CD4-positive, alpha-beta T cell treated with Interleukin-1 beta for 1 hour (primary cell): ENCODE measurements around the gene DNAAF5.
A peak's percentile ranks its signal among the peaks of the same experiment; 100 is the strongest.

ENCODE experiments used
- DNase-seq, 2 donors: peaks; one replicate each; pipeline ENCODE4 v3.0.0-alpha.2; 2020 to 2022

Gene DNAAF5

GRCh38 chr7:770741-771166 lies 44.3 kb downstream of the DNAAF5 start:
- DNase-seq, result no peak

GRCh38 chr7:771234-772004 lies 44.9 kb downstream of the DNAAF5 start:
- no peak for DNase-seq

GRCh38 chr7:772005-772294 lies 45.5 kb downstream of the DNAAF5 start:
- no peak for DNase-seq

GRCh38 chr7:772392-772791 lies 45.9 kb downstream of the DNAAF5 start:
- DNase-seq, result no peak

GRCh38 chr7:772861-773621 lies 46.5 kb downstream of the DNAAF5 start:
- DNase-seq, result no peak

GRCh38 chr7:773622-773915 lies 47.1 kb downstream of the DNAAF5 start:
- DNase-seq, result no peak

- DNase-seq, result peak; percentile 52 to 64
Observed at GRCh38 chr7:774161-775109, 47.9 kb downstream of the DNAAF5 start.

GRCh38 chr7:776381-776780 lies 49.9 kb downstream of the DNAAF5 start:
- DNase-seq, result no peak

GRCh38 chr7:776992-777727 lies 50.7 kb downstream of the DNAAF5 start:
- no peak for DNase-seq

GRCh38 chr7:777728-778078 lies 51.2 kb downstream of the DNAAF5 start:
- DNase-seq, result no peak

GRCh38 chr7:778271-778967 lies 51.9 kb downstream of the DNAAF5 start:
- no peak for DNase-seq

- no peak for DNase-seq
Observed at GRCh38 chr7:778968-779451, 52.5 kb downstream of the DNAAF5 start.

- no peak for DNase-seq
Observed at GRCh38 chr7:779480-779879, 53.0 kb downstream of the DNAAF5 start.

GRCh38 chr7:780081-780480 lies 53.6 kb downstream of the DNAAF5 start:
- DNase-seq, result no peak

- DNase-seq, result no peak
Observed at GRCh38 chr7:780516-780915, 54.0 kb downstream of the DNAAF5 start.

- no peak for DNase-seq
Observed at GRCh38 chr7:781186-781849, 54.8 kb downstream of the DNAAF5 start.

- no peak for DNase-seq
Observed at GRCh38 chr7:781936-782529, 55.5 kb downstream of the DNAAF5 start.

GRCh38 chr7:782718-783449 lies 56.4 kb downstream of the DNAAF5 start:
- DNase-seq, result no peak

GRCh38 chr7:783556-784490 lies 57.3 kb downstream of the DNAAF5 start:
- no peak for DNase-seq
